ENCODE measurements around the gene LRBA. TPM values are rescaled to one million over a fixed set of nuclear protein-coding genes. Genes with fewer than 3 reads are reported as not detected.
"Not testable (repeated sequence)": the region's sequence is repeated elsewhere in the genome, so short reads cannot be mapped to it uniquely, and the experiment has no call there.

The LRBA gene
- total RNA-seq, 4 donors from 2014 or later: 13.3 to 21.2 (median 20.1) TPM

GRCh38 chr4:150572704-150573504 lies 442.2 kb downstream of the LRBA start:
- Histone ChIP-seq H3K9me3 (no peaks in the 10 kb centered on the region), H3K36me3 (no peaks in the 10 kb centered on the region), H3K4me1 (no peaks in the 10 kb centered on the region), H3K27me3 (no peaks in the 10 kb centered on the region), H3K4me3 (no peak overlapping the region), H3K27ac (replicated peaks in 1 of 4) (no peak overlapping the region)
- WGBS: 83% methylated on average over 5 of the region's 5 CpGs
- DNase-seq (ENCODE audit: extremely low spot score): no peak
- TF ChIP-seq POLR2AphosphoS5 (IDR thresholded peaks at IDR 0.05) (no peak), EP300 (IDR thresholded peaks at IDR 0.05) (no peak), POLR2A (IDR thresholded peaks at IDR 0.05; ENCODE audit: low read depth) (no peak)
- TF ChIP-seq, protein P1, sequence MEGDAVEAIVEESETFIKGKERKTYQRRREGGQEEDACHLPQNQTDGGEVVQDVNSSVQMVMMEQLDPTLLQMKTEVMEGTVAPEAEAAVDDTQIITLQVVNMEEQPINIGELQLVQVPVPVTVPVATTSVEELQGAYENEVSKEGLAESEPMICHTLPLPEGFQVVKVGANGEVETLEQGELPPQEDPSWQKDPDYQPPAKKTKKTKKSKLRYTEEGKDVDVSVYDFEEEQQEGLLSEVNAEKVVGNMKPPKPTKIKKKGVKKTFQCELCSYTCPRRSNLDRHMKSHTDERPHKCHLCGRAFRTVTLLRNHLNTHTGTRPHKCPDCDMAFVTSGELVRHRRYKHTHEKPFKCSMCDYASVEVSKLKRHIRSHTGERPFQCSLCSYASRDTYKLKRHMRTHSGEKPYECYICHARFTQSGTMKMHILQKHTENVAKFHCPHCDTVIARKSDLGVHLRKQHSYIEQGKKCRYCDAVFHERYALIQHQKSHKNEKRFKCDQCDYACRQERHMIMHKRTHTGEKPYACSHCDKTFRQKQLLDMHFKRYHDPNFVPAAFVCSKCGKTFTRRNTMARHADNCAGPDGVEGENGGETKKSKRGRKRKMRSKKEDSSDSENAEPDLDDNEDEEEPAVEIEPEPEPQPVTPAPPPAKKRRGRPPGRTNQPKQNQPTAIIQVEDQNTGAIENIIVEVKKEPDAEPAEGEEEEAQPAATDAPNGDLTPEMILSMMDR (IDR thresholded peaks at IDR 0.05): no peak
- intact Hi-C loops (cut with DNase I): no loop called here

DNA sequence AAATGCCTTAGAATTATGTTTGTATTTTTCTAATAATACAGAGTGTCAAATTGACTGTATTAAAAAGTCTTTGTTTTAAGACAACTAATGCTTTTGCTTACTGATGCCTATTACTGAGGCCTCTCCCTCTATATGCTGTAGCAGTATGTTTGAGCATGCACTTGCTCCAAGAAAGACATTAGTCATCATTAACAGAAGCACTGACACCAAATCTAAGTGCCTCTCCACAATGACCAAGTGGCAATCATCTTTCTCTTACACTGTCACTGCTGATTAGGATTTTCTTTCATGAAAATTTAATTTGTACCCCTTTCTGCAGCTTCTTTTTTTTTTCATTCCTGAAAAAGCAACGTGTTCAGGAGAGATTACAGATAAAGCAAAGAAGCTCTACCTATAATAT lies 444.2 kb downstream of the LRBA start:
- H3K9me3 ChIP-seq: no peaks in the 10 kb centered on the region
- no peak overlapping the region for H3K4me3 ChIP-seq
- 79% methylated on average over 1 of the region's 1 CpG for WGBS
- H3K36me3 ChIP-seq: no peaks in the 10 kb centered on the region
- H3K27ac ChIP-seq (replicated peaks in 1 of 4): no peak overlapping the region
- TF ChIP-seq, protein P1 (IDR thresholded peaks at IDR 0.05): no peak
- TF ChIP-seq EP300 (IDR thresholded peaks at IDR 0.05): no peak
- TF ChIP-seq POLR2A (IDR thresholded peaks at IDR 0.05; ENCODE audit: low read depth): no peak
- H3K27me3 ChIP-seq: no peaks in the 10 kb centered on the region
- intact Hi-C loops (cut with DNase I): no loop called here
- no peaks in the 10 kb centered on the region for H3K4me1 ChIP-seq
- no peak for DNase-seq (ENCODE audit: extremely low spot score)

DNA sequence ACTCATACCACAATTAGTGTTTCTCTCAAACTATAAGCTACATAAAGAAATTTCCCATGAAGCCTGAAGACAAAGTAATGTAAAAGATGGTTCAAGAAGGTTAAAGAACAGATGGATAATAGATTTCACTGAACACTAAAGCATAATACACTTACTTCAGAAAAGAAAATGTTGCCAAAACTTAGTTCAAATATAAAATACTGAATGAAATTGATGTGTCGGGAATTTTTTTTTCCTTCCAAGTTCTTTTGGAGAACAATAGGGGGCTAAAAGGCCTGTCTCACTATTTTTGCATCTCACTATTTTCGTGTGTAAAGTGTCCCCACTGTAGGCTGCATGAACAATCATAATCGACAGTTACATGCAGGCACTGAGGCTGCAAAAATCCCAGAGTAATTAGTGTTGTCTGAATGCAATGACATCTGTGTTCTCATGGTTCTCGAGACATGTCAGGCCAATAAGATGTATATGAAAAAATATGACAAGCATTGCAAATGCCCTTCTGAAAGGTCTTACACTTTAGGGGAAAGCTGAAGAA lies 445.0 kb downstream of the LRBA start:
- Histone ChIP-seq H3K9me3 (no peaks in the 10 kb centered on the region), H3K36me3 (peaks cover 0 to 2% (median 0%) of the 10 kb centered on the region in 4 donors), H3K27ac (replicated peaks in 1 of 4) (no peak overlapping the region), H3K4me3 (no peak overlapping the region), H3K4me1 (no peaks in the 10 kb centered on the region), H3K27me3 (no peaks in the 10 kb centered on the region)
- TF ChIP-seq POLR2A (IDR thresholded peaks at IDR 0.05; ENCODE audit: low read depth) (no peak), EP300 (IDR thresholded peaks at IDR 0.05) (no peak), POLR2AphosphoS5 (IDR thresholded peaks at IDR 0.05) (no peak)
- TF ChIP-seq, protein P1 (IDR thresholded peaks at IDR 0.05): no peak
- 93% methylated on average over 4 of the region's 4 CpGs for WGBS
- intact Hi-C loops (cut with DNase I): no loop called here
- DNase-seq (ENCODE audit: extremely low spot score): no peak

- intact Hi-C loops (cut with DNase I): no loop called here
- no peak for DNase-seq (ENCODE audit: extremely low spot score)
- no peak overlapping the region for H3K4me3 ChIP-seq
- H3K9me3 ChIP-seq: no peaks in the 10 kb centered on the region
- H3K36me3 ChIP-seq: peaks cover 0 to 5% (median 0%) of the 10 kb centered on the region in 4 donors
- no peak overlapping the region for H3K27ac ChIP-seq (replicated peaks in 1 of 4)
- H3K27me3 ChIP-seq: no peaks in the 10 kb centered on the region
- no peaks in the 10 kb centered on the region for H3K4me1 ChIP-seq
- 86% methylated on average over 5 of the region's 5 CpGs for WGBS
- no peak for TF ChIP-seq POLR2A (IDR thresholded peaks at IDR 0.05; ENCODE audit: low read depth)
These were observed 445.6 kb downstream of the LRBA start for GRCh38 chr4:150569384-150569987.

- WGBS: 87% methylated on average over 3 of the region's 3 CpGs
- Histone ChIP-seq H3K27me3 (no peaks in the 10 kb centered on the region), H3K4me3 (no peak overlapping the region), H3K9me3 (no peaks in the 10 kb centered on the region), H3K4me1 (no peaks in the 10 kb centered on the region), H3K27ac (replicated peaks in 1 of 4) (no peak overlapping the region), H3K36me3 (peaks cover 0 to 5% (median 0%) of the 10 kb centered on the region in 4 donors)
- no peak for DNase-seq (ENCODE audit: extremely low spot score)
- intact Hi-C loops (cut with DNase I): no loop called here
- TF ChIP-seq, protein P1 (IDR thresholded peaks at IDR 0.05): no peak
- TF ChIP-seq POLR2AphosphoS5 (IDR thresholded peaks at IDR 0.05) (no peak), POLR2A (IDR thresholded peaks at IDR 0.05; ENCODE audit: low read depth) (no peak), EP300 (IDR thresholded peaks at IDR 0.05) (no peak)
These were observed 448.0 kb downstream of the LRBA start for GRCh38 chr4:150567070-150567469.

GRCh38 chr4:150564967-150565366 lies 450.1 kb downstream of the LRBA start:
- H3K9me3 ChIP-seq; H3K27me3 ChIP-seq; DNase-seq (ENCODE audit: extremely low spot score); H3K4me1 ChIP-seq; H3K36me3 ChIP-seq; H3K4me3 ChIP-seq; H3K27ac ChIP-seq (replicated peaks in 1 of 4); intact Hi-C loops (cut with DNase I): not testable (repeated sequence)
- WGBS: 93% methylated on average over 2 of the region's 2 CpGs
